Suprapubic skin (tissue), 4 donors: ENCODE measurements around the gene SRP14. TPM values are rescaled to one million over a fixed set of nuclear protein-coding genes. Genes with fewer than 3 reads are reported as not detected.

ENCODE experiments used
- DNase-seq, 2 donors: peaks; one replicate each; pipeline ENCODE4 v3.0.0-alpha.2; 2019; ENCODE audit warnings: low spot score in 2 of 2
- H3K27ac ChIP-seq: fragments of 200-600 bp; sonication (generic); one replicate; pipeline ENCODE4 v1.5.1; 2019
- H3K27me3 ChIP-seq: fragments of 200-600 bp; sonication (generic); one replicate; pipeline ENCODE4 v1.5.1; 2019
- H3K36me3 ChIP-seq: fragments of 200-600 bp; sonication (generic); one replicate; pipeline ENCODE4 v1.5.1; 2019
- H3K4me1 ChIP-seq: fragments of 200-600 bp; sonication (generic); one replicate; pipeline ENCODE4 v1.5.1; 2019
- H3K4me3 ChIP-seq: fragments of 200-600 bp; sonication (generic); one replicate; pipeline ENCODE4 v1.5.1; 2019; ENCODE audit warnings: mild to moderate bottlenecking
- H3K9me3 ChIP-seq: fragments of 200-600 bp; sonication (generic); one replicate; pipeline ENCODE4 v1.5.1; 2019
- CTCF ChIP-seq, 2 donors: fragments of 200-600 bp in 1 of 2; fragments of 450-650 bp in 1 of 2; sonication (generic) in 1 of 2; IDR thresholded peaks; one replicate each; pipeline ENCODE4 v1.5.1; 2016 to 2019; ENCODE audit warnings: antibody characterized with exemption in 2 of 2, mild to moderate bottlenecking in 1 of 2, moderate library complexity in 1 of 2
- EP300 ChIP-seq: sonication (generic); formaldehyde crosslinking; IDR thresholded peaks from one replicate; pipeline ENCODE4 v1.6.1; 2017; ENCODE audit warnings: antibody characterized with exemption
- POLR2A ChIP-seq, 2 donors: fragments of 450-650 bp; IDR thresholded peaks; one replicate each; pipeline ENCODE4 v1.6.1; 2017; ENCODE audit warnings: antibody characterized with exemption in 2 of 2, mild to moderate bottlenecking in 2 of 2, moderate library complexity in 2 of 2
- POLR2AphosphoS5 ChIP-seq, 3 donors: sonication (generic); formaldehyde crosslinking; IDR thresholded peaks; one replicate each; pipeline ENCODE4 v1.6.1; 2017; ENCODE audit warnings: antibody characterized with exemption in 3 of 3
- WGBS: methylation state at CpG from one replicate; pipeline ENCODE4 v1.1.5; 2018; 5-methylcytosine and 5-hydroxymethylcytosine counted together
- total RNA-seq, 4 donors: library from RNA; depleted of rRNA; stranded (reverse); fragments of >200 nt; gene quantifications; one replicate each; pipeline ENCODE4 v1.1.0, GENCODE V29; 2016

The SRP14 gene
- total RNA-seq, 4 donors from 2014 or later: 161 to 218 (median 170) TPM

- no peak for DNase-seq
- 49% methylated on average over 12 of the region's 12 CpGs for WGBS
- no peaks in the 10 kb centered on the region for H3K27me3 ChIP-seq
- H3K27ac ChIP-seq: no peak overlapping the region
- H3K9me3 ChIP-seq: no peaks in the 10 kb centered on the region
- no peak overlapping the region for H3K4me3 ChIP-seq
- TF ChIP-seq EP300 (no peak), POLR2A (IDR thresholded peaks at IDR 0.05) (no peak), CTCF (IDR thresholded peaks at IDR 0.05) (no peak), POLR2AphosphoS5 (IDR thresholded peaks at IDR 0.05) (no peak)
- no peaks in the 10 kb centered on the region for H3K36me3 ChIP-seq
- peaks cover 48% of the 10 kb centered on the region for H3K4me1 ChIP-seq
These were observed 11.9 kb upstream of the SRP14 start for GRCh38 chr15:40050788-40051470.

GRCh38 chr15:40048926-40049475, 10.0 kb upstream of the SRP14 start:
- WGBS: 94% methylated on average over 3 of the region's 3 CpGs
- no peak for TF ChIP-seq CTCF (IDR thresholded peaks at IDR 0.05)
- TF ChIP-seq EP300: no peak
- no peak for TF ChIP-seq POLR2A (IDR thresholded peaks at IDR 0.05)
- Histone ChIP-seq H3K36me3 (no peaks in the 10 kb centered on the region), H3K4me1 (peaks cover 47% of the 10 kb centered on the region), H3K27me3 (no peaks in the 10 kb centered on the region), H3K9me3 (no peaks in the 10 kb centered on the region), H3K27ac (no peak overlapping the region), H3K4me3 (no peak overlapping the region)
- DNase-seq: no peak

GRCh38 chr15:40048211-40048792, 9.3 kb upstream of the SRP14 start:
- TF ChIP-seq POLR2A (IDR thresholded peaks at IDR 0.05) (no peak), CTCF (IDR thresholded peaks at IDR 0.05) (no peak), EP300 (no peak), POLR2AphosphoS5 (IDR thresholded peaks at IDR 0.05) (no peak)
- peaks cover 47% of the 10 kb centered on the region for H3K4me1 ChIP-seq
- H3K27ac ChIP-seq: peak overlapping the region; percentile 31
- DNase-seq: no peak
- WGBS: 73% methylated on average over 9 of the region's 10 CpGs
- no peaks in the 10 kb centered on the region for H3K27me3 ChIP-seq
- no peak overlapping the region for H3K4me3 ChIP-seq
- H3K36me3 ChIP-seq: no peaks in the 10 kb centered on the region
- no peaks in the 10 kb centered on the region for H3K9me3 ChIP-seq

- Histone ChIP-seq H3K9me3 (no peaks in the 10 kb centered on the region), H3K4me3 (no peak overlapping the region), H3K27me3 (no peaks in the 10 kb centered on the region), H3K27ac (peak overlapping the region; percentile 31), H3K36me3 (no peaks in the 10 kb centered on the region), H3K4me1 (peaks cover 47% of the 10 kb centered on the region)
- 52% methylated on average over 13 of the region's 15 CpGs for WGBS
- TF ChIP-seq POLR2A (IDR thresholded peaks at IDR 0.05) (no peak), EP300 (no peak), CTCF (IDR thresholded peaks at IDR 0.05) (no peak), POLR2AphosphoS5 (IDR thresholded peaks at IDR 0.05) (no peak)
- DNase-seq: no peak
These were observed 8.6 kb upstream of the SRP14 start for GRCh38 chr15:40047415-40048210.
